Left kidney (tissue), 8 donors: ENCODE data around the gene MBTPS1. TPM values are rescaled to one million over a fixed set of nuclear protein-coding genes. Genes with fewer than 3 reads are reported as not detected.

ENCODE experiments used
- DNase-seq: peaks from one replicate; pipeline ENCODE4 v3.0.0-alpha.2; 2013
- long read RNA-seq, 8 donors: transcript quantifications; one replicate each; lab custom pipeline, GENCODE V29; 2026
- polyA plus RNA-seq: library from polyadenylated mRNA; unstranded; fragments of 120-200 nt; gene quantifications from one replicate; pipeline ENCODE4 v1.2.1, GENCODE V29; 2013; ENCODE audit not compliant: insufficient read length

The MBTPS1 gene
- polyA plus RNA-seq: 110 TPM
- long read RNA-seq, donor 1, full-length matches to known transcripts: 4 of 31 reads
- long read RNA-seq, donor 1, partial matches to known transcripts: 27 of 31 reads
- long read RNA-seq, donor 1, other reads (novel, unspliced or antisense): 0 of 31 reads
- long read RNA-seq, donor 2, full-length matches to known transcripts: 12 of 17 reads
- long read RNA-seq, donor 2, partial matches to known transcripts: 5 of 17 reads
- long read RNA-seq, donor 2, other reads (novel, unspliced or antisense): 0 of 17 reads
- long read RNA-seq, donor 3, full-length matches to known transcripts: 9 of 20 reads
- long read RNA-seq, donor 3, partial matches to known transcripts: 11 of 20 reads
- long read RNA-seq, donor 3, other reads (novel, unspliced or antisense): 0 of 20 reads
- long read RNA-seq, donor 4, partial matches to known transcripts: 0 of 1 reads
- long read RNA-seq, donor 4, other reads (novel, unspliced or antisense): 0 of 1 reads
- long read RNA-seq, donor 5, full-length matches to known transcripts: 16 of 27 reads
- long read RNA-seq, donor 5, partial matches to known transcripts: 11 of 27 reads
- long read RNA-seq, donor 5, other reads (novel, unspliced or antisense): 0 of 27 reads
- long read RNA-seq, donor 6, full-length matches to known transcripts: 8 of 29 reads
- long read RNA-seq, donor 6, partial matches to known transcripts: 21 of 29 reads
- long read RNA-seq, donor 6, other reads (novel, unspliced or antisense): 0 of 29 reads
- long read RNA-seq, donor 7, full-length matches to known transcripts: 16 of 40 reads
- long read RNA-seq, donor 7, partial matches to known transcripts: 24 of 40 reads
- long read RNA-seq, donor 7, other reads (novel, unspliced or antisense): 0 of 40 reads
- long read RNA-seq, donor 8, full-length matches to known transcripts: 7 of 7 reads
- long read RNA-seq, donor 8, partial matches to known transcripts: 0 of 7 reads
- long read RNA-seq, donor 8, other reads (novel, unspliced or antisense): 0 of 7 reads

GRCh38 chr16:84116720-84117493 lies at the start of gene MBTPS1:
Gene MBTPS1 (minus strand): TSS chr16:84116942. CDS start chr16:84101783, 15,159 bp downstream.
- peak; percentile 97 for DNase-seq

- DNase-seq: no peak
Observed at GRCh38 chr16:84165746-84166145, 49.0 kb upstream of the MBTPS1 start.

GRCh38 chr16:84161801-84162200 lies 45.1 kb upstream of the MBTPS1 start:
- DNase-seq: no peak

GRCh38 chr16:84161037-84161436 lies 44.3 kb upstream of the MBTPS1 start:
- DNase-seq: no peak

GRCh38 chr16:84159800-84160199 lies 43.1 kb upstream of the MBTPS1 start:
- no peak for DNase-seq

GRCh38 chr16:84159007-84159406 lies 42.3 kb upstream of the MBTPS1 start:
- DNase-seq: no peak

GRCh38 chr16:84156342-84156784 lies 39.6 kb upstream of the MBTPS1 start:
- no peak for DNase-seq

- DNase-seq: no peak
Observed at GRCh38 chr16:84155771-84156170, 39.0 kb upstream of the MBTPS1 start.

GRCh38 chr16:84155226-84155625 lies 38.5 kb upstream of the MBTPS1 start:
- no peak for DNase-seq

- DNase-seq: no peak
Observed at GRCh38 chr16:84153660-84154214, 37.0 kb upstream of the MBTPS1 start.

GRCh38 chr16:84150926-84151325 lies 34.2 kb upstream of the MBTPS1 start:
- no peak for DNase-seq

- peak; percentile 91 for DNase-seq
Observed at GRCh38 chr16:84144859-84145639, 28.3 kb upstream of the MBTPS1 start, which contains the start of the genes DNAAF1 and HSDL1. Gene DNAAF1 (plus strand): TSS chr16:84145308. CDS start chr16:84145441, 133 bp downstream. Gene HSDL1 (minus strand): TSS chr16:84145177. CDS start chr16:84131321, 13,856 bp downstream.

GRCh38 chr16:84144209-84144858 lies 27.6 kb upstream of the MBTPS1 start:
- no peak for DNase-seq

- no peak for DNase-seq
Observed at GRCh38 chr16:84143784-84144199, 27.1 kb upstream of the MBTPS1 start.

GRCh38 chr16:84143081-84143480 lies 26.3 kb upstream of the MBTPS1 start:
- no peak for DNase-seq

GRCh38 chr16:84141143-84141670 lies 24.5 kb upstream of the MBTPS1 start:
- DNase-seq: no peak

- no peak for DNase-seq
Observed at GRCh38 chr16:84139628-84140258, 23.0 kb upstream of the MBTPS1 start.

- no peak for DNase-seq
Observed at GRCh38 chr16:84138824-84139627, 22.3 kb upstream of the MBTPS1 start.
